HepG2 (cell line): ENCODE results near the gene ANP32B. TPM values are rescaled to one million over a fixed set of nuclear protein-coding genes. Genes with fewer than 3 reads are reported as not detected.

ENCODE experiments used
- ATAC-seq: fragments of 200-7000 bp; cut with Tn5 transposase; 3 replicates; pipeline ENCODE4 v1.9.1; 2020; ENCODE audit warnings: mild to moderate bottlenecking, moderate library complexity
- Bru-seq: library from RNA; stranded (reverse); fragments of 400-500 nt; gene quantifications from one replicate; lab custom pipeline; 2021; lab: Mats Ljungman, UMichigan
- BruChase-seq, 2 experiments: library from RNA; stranded (reverse); fragments of 400-500 nt; gene quantifications; one replicate each; lab custom pipeline; 2021; lab: Mats Ljungman, UMichigan
- BruUV-seq: library from RNA; stranded (reverse); fragments of 400-500 nt; replicated peaks from 2 replicates; lab custom pipeline; 2021; lab: Mats Ljungman, UMichigan
- CTCF ChIA-PET: fragments of 300-600 bp; formaldehyde crosslinking; extraction: SDS; loops from one replicate; lab custom pipeline; 2021; ENCODE audit warnings: low total read pairs, inconsistent platforms, low intra/inter-chr PET ratio; lab: Yijun Ruan, JAX
- POLR2A ChIA-PET: fragments of 350-600 bp; sonication (Branson Sonifier 250); formaldehyde crosslinking; loops from one replicate; lab custom pipeline; 2020; ENCODE audit warnings: antibody characterized with exemption, inconsistent platforms; lab: Yijun Ruan, JAX
- DNase-seq: peaks from one replicate; pipeline ENCODE4 v3.0.0-alpha.2; 2015; ENCODE audit warnings: low spot score
- FAIRE-seq: peaks from 3 replicates; lab custom pipeline; 2011; peaks lifted over from hg19 to GRCh38; lab: Jason Lieb, UNC
- H2AFZ ChIP-seq: one replicate; pipeline ENCODE4 v1.6.1; 2011; ENCODE audit warnings: low read length, inconsistent platforms
- H3K27ac ChIP-seq: fragments of 300-600 bp; 3 replicates; pipeline ENCODE4 v1.8.0; 2011; ENCODE audit warnings: mixed run types, mild to moderate bottlenecking, mixed read lengths, low read length, inconsistent platforms; ENCODE audit not compliant: insufficient read depth; ENCODE audit errors: extremely low read length
- H3K27me3 ChIP-seq, 2 experiments: fragments of 200-600 bp in 1 of 2; 2 replicates in 1 of 2; 3 replicates in 1 of 2; pipeline versions ENCODE4 v1.6.0 to v1.8.0; 2011; ENCODE audit warnings: low read length in 2 of 2, mild to moderate bottlenecking in 2 of 2, moderate library complexity in 2 of 2, inconsistent platforms in 1 of 2; ENCODE audit not compliant: insufficient read depth in 2 of 2, control insufficient read depth in 1 of 2
- H3K36me3 ChIP-seq, 2 experiments: fragments of 200-600 bp in 1 of 2; replicated peaks in 1 of 2; 2 replicates in 1 of 2; 3 replicates in 1 of 2; pipeline versions ENCODE4 v1.5.1 to v1.8.0; 2011; ENCODE audit warnings: low read length in 2 of 2, inconsistent platforms in 1 of 2; ENCODE audit not compliant: insufficient read depth in 2 of 2, control insufficient read depth in 1 of 2
- H3K4me1 ChIP-seq: 2 replicates; pipeline ENCODE4 v1.5.1; 2012; ENCODE audit warnings: low read length, inconsistent platforms; ENCODE audit not compliant: insufficient read depth
- H3K4me2 ChIP-seq: 2 replicates; pipeline ENCODE4 v1.6.0; 2011; ENCODE audit warnings: low read depth, low read length, inconsistent platforms
- H3K4me3 ChIP-seq, 3 experiments: fragments of 200-600 bp in 1 of 3; sonication (generic), shearing (Covaris generic) in 1 of 3; replicated peaks in 1 of 3; 2 replicates each; pipeline ENCODE4 v1.5.1; 2011 to 2016; ENCODE audit warnings: low read length in 3 of 3, inconsistent platforms in 2 of 3, low read depth in 2 of 3, mild to moderate bottlenecking in 2 of 3, control low read depth in 1 of 3, mixed read lengths in 1 of 3; ENCODE audit not compliant: insufficient read depth in 1 of 3
- H3K79me2 ChIP-seq: one replicate; pipeline ENCODE4 v1.6.1; 2011; ENCODE audit warnings: low read length, inconsistent platforms; ENCODE audit not compliant: insufficient read depth
- H3K9ac ChIP-seq: 2 replicates; pipeline ENCODE4 v1.6.0; 2011; ENCODE audit warnings: mild to moderate bottlenecking, low read depth, low read length, inconsistent platforms; ENCODE audit not compliant: insufficient read depth
- H3K9me3 ChIP-seq: 2 replicates; pipeline ENCODE4 v1.5.1; 2012; ENCODE audit warnings: mild to moderate bottlenecking, low read length
- H4K20me1 ChIP-seq: 2 replicates; pipeline ENCODE4 v1.6.0; 2011; ENCODE audit warnings: inconsistent platforms, mild to moderate bottlenecking, low read length, moderate library complexity; ENCODE audit not compliant: insufficient read depth
- CEBPZ ChIP-seq: IDR thresholded peaks from 2 replicates; pipeline ENCODE4 v1.6.1; 2012; ENCODE audit warnings: low read length, improper control_type of control experiment
- GABPB1 ChIP-seq: IDR thresholded peaks from 2 replicates; pipeline ENCODE4 v1.6.1; 2016; ENCODE audit warnings: mild to moderate bottlenecking, missing genetic modification reagents, moderate library complexity, missing compliant biosample characterization
- HMGA1 ChIP-seq: sonication (generic); formaldehyde crosslinking; conservative IDR thresholded peaks from 2 replicates; pipeline ENCODE4 v1.4.0; 2020; ENCODE audit warnings: missing genetic modification reagents
- TBX3 ChIP-seq: fragments of 450-650 bp; IDR thresholded peaks from 2 replicates; pipeline ENCODE4 v1.6.1; 2017; ENCODE audit warnings: antibody characterized with exemption, mild to moderate bottlenecking, inconsistent platforms, borderline replicate concordance
- ZBTB7A ChIP-seq: sonication (generic); formaldehyde crosslinking; IDR thresholded peaks from 2 replicates; pipeline ENCODE4 v1.8.0; 2022; ENCODE audit warnings: mild to moderate bottlenecking, missing genetic modification reagents
- ZFP37 ChIP-seq: sonication (generic); formaldehyde crosslinking; IDR thresholded peaks from 2 replicates; pipeline ENCODE4 v1.4.0; 2020; ENCODE audit warnings: missing genetic modification reagents, borderline replicate concordance
- ZNF326 ChIP-seq: sonication (generic); formaldehyde crosslinking; IDR thresholded peaks from 2 replicates; pipeline ENCODE4 v1.4.0; 2020; ENCODE audit warnings: missing genetic modification reagents, borderline replicate concordance
- ZNF496 ChIP-seq: sonication (generic); formaldehyde crosslinking; IDR thresholded peaks from 2 replicates; pipeline ENCODE4 v1.8.1; 2023; ENCODE audit warnings: mild to moderate bottlenecking, moderate library complexity, missing genetic modification reagents; ENCODE audit not compliant: insufficient replicate concordance
- WGBS: methylation state at CpG from one replicate; pipeline ENCODE4 v1.1.6; 2017; ENCODE audit warnings: low lambda C conversion rate; 5-methylcytosine and 5-hydroxymethylcytosine counted together
- in situ Hi-C: cut with HindIII; loops from 2 replicates; pipeline ENCODE4 v1.10.0; 2017; ENCODE audit warnings: low pct_unique_long_range_greater_than_20kb; ENCODE audit not compliant: extremely low pct_ligation_motif_present
- intact Hi-C: fragments of 100-400 bp; cut with micrococcal nuclease; formaldehyde crosslinking; loops from one replicate; pipeline ENCODE4 v1.10.0; 2022; ENCODE audit not compliant: unreplicated experiment
- long read RNA-seq, 2 experiments: library from RNA in 1 of 2; library from polyadenylated mRNA in 1 of 2; stranded (forward) in 1 of 2; unstranded in 1 of 2; transcript quantifications; one replicate each; pipeline ENCODE4 v2.0.0, GENCODE V29; 2019 to 2022
- polyA minus RNA-seq, 3 experiments: library from RNA; depleted of rRNA, polyadenylated mRNA; stranded (reverse); fragments of >200 nt; gene quantifications; 2 replicates each; pipeline ENCODE4 v1.2.3, GENCODE V29; 2011; ENCODE audit warnings: low replicate concordance in 1 of 3
- polyA plus RNA-seq, 8 experiments: library from polyadenylated mRNA; depleted of rRNA in 3 of 8; stranded (reverse) in 7 of 8; unstranded in 1 of 8; fragments of >200 nt; fragmentation: Illumina TruSeq in 4 of 8; extraction: Trizol in 4 of 8; gene quantifications; 2 replicates each; pipeline versions ENCODE4 v1.2.1 to v1.2.3, GENCODE V29; 2011 to 2016; ENCODE audit warnings: low read depth in 4 of 8, missing spikeins in 1 of 8, mixed read lengths in 1 of 8; ENCODE audit not compliant: insufficient read depth in 1 of 8
- total RNA-seq, 5 experiments: library from RNA; depleted of rRNA; stranded (reverse); fragments of >200 nt; fragmentation: Illumina TruSeq; extraction: Trizol; gene quantifications; 2 replicates each; pipeline ENCODE4 v1.2.3, GENCODE V29; 2016; ENCODE audit warnings: low read depth in 1 of 5

The ANP32B gene
- total RNA-seq (2016; rRNA removed; fragmentation: Illumina TruSeq; extraction: Trizol) (22.1 and 67.0 TPM in 2 replicates), polyA plus RNA-seq (2011; rRNA removed) (30.3 and 37.5 TPM in 2 replicates), polyA minus RNA-seq (2011; rRNA and poly(A)+ RNA removed; ENCODE audit: low replicate concordance) (10.5 and 18.2 TPM in 2 replicates), Bru-seq, nascent RNA (percentile 96 among the genes with signal in this experiment), BruChase-seq, experiment 1, labeled RNA remaining after a 6-hour chase (percentile 94 among the genes with signal in this experiment), BruChase-seq, experiment 2, labeled RNA remaining after a 2-hour chase (percentile 92 among the genes with signal in this experiment)
- total RNA-seq (2016; cell fraction: cytosol; rRNA removed; fragmentation: Illumina TruSeq; extraction: Trizol; ENCODE audit: low read depth): 19.9 and 21.3 TPM in 2 replicates
- 20.8 and 59.2 TPM in 2 replicates for total RNA-seq (2016; cell fraction: insoluble cytoplasmic fraction; rRNA removed; fragmentation: Illumina TruSeq; extraction: Trizol)
- 40.3 and 40.9 TPM in 2 replicates for total RNA-seq (2016; cell fraction: membrane; rRNA removed; fragmentation: Illumina TruSeq; extraction: Trizol)
- total RNA-seq (2016; cell fraction: nucleus; rRNA removed; fragmentation: Illumina TruSeq; extraction: Trizol): 43.6 and 45.8 TPM in 2 replicates
- polyA plus RNA-seq (2011; cell fraction: cytosol; rRNA removed): 14.5 and 21.7 TPM in 2 replicates
- polyA plus RNA-seq (2011; cell fraction: nucleus; rRNA removed): 9.4 and 15.4 TPM in 2 replicates
- polyA plus RNA-seq (2012): 239 and 295 TPM in 2 replicates
- polyA plus RNA-seq (2016; cell fraction: cytosol; fragmentation: Illumina TruSeq; extraction: Trizol; ENCODE audit: low read depth): 128 and 145 TPM in 2 replicates
- polyA plus RNA-seq (2016; cell fraction: insoluble cytoplasmic fraction; fragmentation: Illumina TruSeq; extraction: Trizol; ENCODE audit: low read depth): 375 and 395 TPM in 2 replicates
- 226 and 237 TPM in 2 replicates for polyA plus RNA-seq (2016; cell fraction: membrane; fragmentation: Illumina TruSeq; extraction: Trizol; ENCODE audit: low read depth)
- 223 and 239 TPM in 2 replicates for polyA plus RNA-seq (2016; cell fraction: nucleus; fragmentation: Illumina TruSeq; extraction: Trizol; ENCODE audit: insufficient read depth, low read depth)
- 36.3 and 51.7 TPM in 2 replicates for polyA minus RNA-seq (2011; cell fraction: cytosol; rRNA and poly(A)+ RNA removed)
- polyA minus RNA-seq (2011; cell fraction: nucleus; rRNA and poly(A)+ RNA removed): 39.5 and 51.6 TPM in 2 replicates
- long read RNA-seq, experiment 1, transcript ANP32B-201 (7 exons, 1,463 nt): major isoform, 212 of 275 reads
- long read RNA-seq, experiment 1, partial matches to known transcripts: 29 of 275 reads
- long read RNA-seq, experiment 1, other reads (novel, unspliced or antisense): 34 of 275 reads
- long read RNA-seq, experiment 2, transcript ANP32B-201 (7 exons, 1,463 nt): major isoform, 8 of 355 reads
- long read RNA-seq, experiment 2, partial matches to known transcripts: 328 of 355 reads
- long read RNA-seq, experiment 2, other reads (novel, unspliced or antisense): 18 of 355 reads

GRCh38 chr9:97982683-97983588, at the start of gene ANP32B:
Gene ANP32B (plus strand): TSS chr9:97983341. CDS start chr9:97983556, 215 bp downstream.
- H3K27ac ChIP-seq: peak within 1 kb of the TSS; percentile 95
- DNase-seq (peak; percentile 67), FAIRE-seq (no peak), ATAC-seq (peak; percentile 90)
- in situ Hi-C loops: loop anchor here (10.0 kb wide), 1 partner anchor 58 kb away; the partner anchor contains the start of gene TRMO
- H3K9ac ChIP-seq: peak within 1 kb of the TSS; percentile 95
- ChIA-PET POLR2A (interaction anchor here (0.8 to 2.9 kb wide), 15 partner anchors 10 to 350 kb away, joined by 3 to 28 read pairs (median 5); partner anchors contain the start of genes CORO2A, NANS, NCBP1 and TRMO), CTCF (no interaction called here)
- H3K27me3 ChIP-seq: no peaks in the 10 kb centered on the region; a peak in 2 of 5 replicates
- peak within 1 kb of the TSS; percentile 84 to 93 (median 90) for H3K4me3 ChIP-seq
- WGBS: 0% methylated on average over 4 of the region's 105 CpGs
- H4K20me1 ChIP-seq: peaks cover 11% of the 10 kb centered on the region
- TSS peak; percentile 88 for BruUV-seq
- no peak within 1 kb of the TSS for H2AFZ ChIP-seq
- no peaks in the 10 kb centered on the region for H3K9me3 ChIP-seq
- H3K4me1 ChIP-seq: peaks cover 52% of the 10 kb centered on the region
- H3K36me3 ChIP-seq: no peaks in the 10 kb centered on the region
- peak within 1 kb of the TSS; percentile 94 for H3K4me2 ChIP-seq
- H3K79me2 ChIP-seq: peaks cover 44% of the 10 kb centered on the region
- intact Hi-C loops: loop anchor here (2.0 to 10.0 kb wide), 2 partner anchors 60 to 348 kb away; partner anchors contain the start of genes NCBP1, TRMO and TSTD2
- TF ChIP-seq HMGA1 (CRISPR knock-in tag): no peak
- TF ChIP-seq TBX3: no peak
- no peak for TF ChIP-seq CEBPZ
- TF ChIP-seq ZBTB7A (CRISPR knock-in tag): 0 out of 2 replicates have a peak, but pooled peaks have one; percentile 24
- TF ChIP-seq GABPB1 (CRISPR knock-in tag): peak; percentile 84; the same call in 1 of the 2 replicates
- no peak for TF ChIP-seq ZNF326 (CRISPR knock-in tag)
- TF ChIP-seq ZNF496: no peak
- no peak for TF ChIP-seq ZFP37
